ENCODE data around the gene BHLHE40. TPM values are rescaled to one million over a fixed set of nuclear protein-coding genes. Genes with fewer than 3 reads are reported as not detected.

BHLHE40 gene
- total RNA-seq, 4 donors from 2014 or later: 16.8 to 55.5 (median 29.9) TPM

DNA sequence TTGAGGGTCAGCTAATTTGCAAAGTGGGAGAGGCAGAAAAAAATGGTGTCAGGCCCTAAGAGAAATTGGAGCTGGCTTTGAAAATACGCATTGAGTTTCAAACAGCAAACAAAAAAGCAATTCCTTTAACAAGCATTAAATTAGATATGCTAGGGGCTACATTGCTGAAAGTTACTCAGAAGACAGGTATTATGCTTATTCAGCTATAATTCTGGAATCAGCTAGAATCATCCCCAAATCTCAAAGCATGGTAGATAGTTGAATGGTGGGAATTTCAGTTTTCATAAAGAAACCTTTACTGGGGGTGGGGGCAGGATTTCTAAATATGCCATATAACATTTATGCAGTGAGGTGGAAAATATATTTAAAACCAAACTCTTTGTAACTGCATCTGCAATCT lies 50.5 kb downstream of the BHLHE40 start:
- TF ChIP-seq, protein P1, sequence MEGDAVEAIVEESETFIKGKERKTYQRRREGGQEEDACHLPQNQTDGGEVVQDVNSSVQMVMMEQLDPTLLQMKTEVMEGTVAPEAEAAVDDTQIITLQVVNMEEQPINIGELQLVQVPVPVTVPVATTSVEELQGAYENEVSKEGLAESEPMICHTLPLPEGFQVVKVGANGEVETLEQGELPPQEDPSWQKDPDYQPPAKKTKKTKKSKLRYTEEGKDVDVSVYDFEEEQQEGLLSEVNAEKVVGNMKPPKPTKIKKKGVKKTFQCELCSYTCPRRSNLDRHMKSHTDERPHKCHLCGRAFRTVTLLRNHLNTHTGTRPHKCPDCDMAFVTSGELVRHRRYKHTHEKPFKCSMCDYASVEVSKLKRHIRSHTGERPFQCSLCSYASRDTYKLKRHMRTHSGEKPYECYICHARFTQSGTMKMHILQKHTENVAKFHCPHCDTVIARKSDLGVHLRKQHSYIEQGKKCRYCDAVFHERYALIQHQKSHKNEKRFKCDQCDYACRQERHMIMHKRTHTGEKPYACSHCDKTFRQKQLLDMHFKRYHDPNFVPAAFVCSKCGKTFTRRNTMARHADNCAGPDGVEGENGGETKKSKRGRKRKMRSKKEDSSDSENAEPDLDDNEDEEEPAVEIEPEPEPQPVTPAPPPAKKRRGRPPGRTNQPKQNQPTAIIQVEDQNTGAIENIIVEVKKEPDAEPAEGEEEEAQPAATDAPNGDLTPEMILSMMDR (IDR thresholded peaks at IDR 0.05; ENCODE audit: low read depth): no peak

DNA sequence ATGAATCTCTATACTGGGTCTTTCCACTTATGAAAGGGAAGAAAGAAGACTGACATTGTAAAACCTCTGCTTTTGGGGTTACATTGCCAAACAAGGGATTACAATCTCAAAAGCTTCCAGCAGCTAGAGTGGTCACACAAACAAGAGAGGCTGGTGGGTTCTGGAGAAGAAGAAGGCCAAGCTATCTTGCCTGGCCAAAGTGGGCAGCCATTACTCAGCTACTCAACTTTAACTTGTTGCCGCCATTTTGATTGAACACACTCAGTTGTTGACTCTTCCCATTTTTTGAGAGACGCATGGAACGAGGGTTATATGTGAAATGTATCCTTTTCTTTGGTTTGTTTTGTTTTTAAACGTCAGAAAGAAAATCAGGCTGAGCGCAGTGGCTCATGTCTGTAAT lies 50.9 kb downstream of the BHLHE40 start:
- TF ChIP-seq, protein P1 (IDR thresholded peaks at IDR 0.05; ENCODE audit: low read depth): no peak

DNA sequence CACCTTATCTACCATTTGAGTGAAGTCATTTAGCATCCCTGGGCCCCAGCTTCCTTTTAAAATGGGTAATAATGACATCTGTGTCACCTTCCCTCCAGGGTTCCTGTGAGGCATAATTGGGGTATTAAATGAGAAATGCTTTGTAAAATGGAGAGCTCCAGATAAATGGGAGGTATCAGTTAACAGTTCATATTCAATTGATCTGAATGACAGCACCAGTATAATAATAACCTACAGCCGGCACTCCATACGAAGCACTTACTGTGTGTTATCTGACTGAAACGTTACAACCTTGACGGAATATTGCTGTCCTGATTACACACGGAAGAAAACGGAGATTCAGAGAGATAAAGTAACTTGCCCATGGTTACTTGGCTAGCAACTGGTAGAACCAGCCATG lies 53.6 kb downstream of the BHLHE40 start:
- TF ChIP-seq, protein P1 (IDR thresholded peaks at IDR 0.05; ENCODE audit: low read depth): no peak

Other genes with a start within 250 kb of the BHLHE40 start
- gene ARL8B, start 142.9 kb downstream of the BHLHE40 start, total RNA-seq: 100 to 1,000 TPM in 1 of 4 donors, 10 to 100 TPM in 3; 49.4 to 136 (median 73.6) TPM
- 10 to 100 TPM; 25.1 to 48.4 (median 37.7) TPM for gene EDEM1, start 208.3 kb downstream of the BHLHE40 start, total RNA-seq